Peyer's patch (tissue), 4 donors: ENCODE results near the gene STC2. TPM values are rescaled to one million over a fixed set of nuclear protein-coding genes. Genes with fewer than 3 reads are reported as not detected.
"Not testable (repeated sequence)": the region's sequence is repeated elsewhere in the genome, so short reads cannot be mapped to it uniquely, and the experiment has no call there.

Experiments used
- DNase-seq, 3 donors: peaks; one replicate each; pipeline ENCODE4 v3.0.0-alpha.2; 2017 to 2019
- H3K27ac ChIP-seq, 4 donors: fragments of 200-600 bp; sonication (generic); one replicate each; pipeline ENCODE4 v1.5.1; 2016 to 2019
- H3K27me3 ChIP-seq, 2 donors: fragments of 200-600 bp; sonication (generic); one replicate each; pipeline ENCODE4 v1.5.1; 2019
- H3K36me3 ChIP-seq, 3 donors: fragments of 200-600 bp; sonication (generic); one replicate each; pipeline ENCODE4 v1.5.1; 2016 to 2019
- H3K4me1 ChIP-seq, 4 donors: fragments of 200-600 bp; sonication (generic); one replicate each; pipeline ENCODE4 v1.5.1; 2016 to 2019
- H3K4me3 ChIP-seq, 4 donors: fragments of 200-600 bp; sonication (generic); 1 replicate in 3 of 4; 2 replicates in 1 of 4; pipeline ENCODE4 v1.5.1; 2016 to 2019; ENCODE audit warnings: mild to moderate bottlenecking in 1 of 4
- H3K9me3 ChIP-seq, 4 donors: fragments of 200-600 bp; sonication (generic); one replicate each; pipeline ENCODE4 v1.5.1; 2016 to 2019; ENCODE audit warnings: mild to moderate bottlenecking in 1 of 4
- CTCF ChIP-seq, 6 experiments: fragments of 450-650 bp in 4 of 6; fragments of 200-600 bp in 2 of 6; sonication (generic) in 1 of 6; IDR thresholded peaks; one replicate each; pipeline ENCODE4 v1.5.1; 2017 to 2019; ENCODE audit warnings: antibody characterized with exemption in 6 of 6, mild to moderate bottlenecking in 3 of 6, moderate library complexity in 1 of 6
- POLR2A ChIP-seq, 2 donors: fragments of 450-650 bp; IDR thresholded peaks; one replicate each; pipeline ENCODE4 v1.5.1; 2017; ENCODE audit warnings: antibody characterized with exemption in 2 of 2, mild to moderate bottlenecking in 2 of 2, moderate library complexity in 2 of 2
- total RNA-seq, 4 donors: library from RNA; depleted of rRNA; stranded (reverse); fragments of >200 nt; gene quantifications; one replicate each; pipeline ENCODE4 v1.1.0, GENCODE V29; 2016

STC2 gene
- total RNA-seq, 4 donors from 2014 or later = 0.83 to 3.8 (median 1.7) TPM

GRCh38 chr5:173287086-173287485 lies 41.1 kb downstream of the STC2 start:
- Histone ChIP-seq H3K27me3 (no peaks in the 10 kb centered on the region), H3K36me3 (no peaks in the 10 kb centered on the region), H3K27ac (no peak overlapping the region), H3K4me1 (peaks cover 0 to 5% (median 0%) of the 10 kb centered on the region in 4 donors), H3K4me3 (no peak overlapping the region), H3K9me3 (no peaks in the 10 kb centered on the region)
- TF ChIP-seq POLR2A (IDR thresholded peaks at IDR 0.05) (no peak), CTCF (IDR thresholded peaks at IDR 0.05) (no peak)
- DNase-seq = no peak

GRCh38 chr5:173284343-173284958 lies 43.8 kb downstream of the STC2 start:
- H3K9me3 ChIP-seq, H3K4me3 ChIP-seq, DNase-seq, H3K27ac ChIP-seq, H3K27me3 ChIP-seq, H3K4me1 ChIP-seq, H3K36me3 ChIP-seq: not testable (repeated sequence)

GRCh38 chr5:173283318-173284288 lies 44.6 kb downstream of the STC2 start:
- H3K4me3 ChIP-seq = no peak overlapping the region
- no peaks in the 10 kb centered on the region for H3K9me3 ChIP-seq
- no peaks in the 10 kb centered on the region for H3K36me3 ChIP-seq
- H3K4me1 ChIP-seq = peaks cover 0 to 5% (median 0%) of the 10 kb centered on the region in 4 donors
- peak; percentile 22 to 70 (median 59) for DNase-seq
- TF ChIP-seq CTCF (IDR thresholded peaks at IDR 0.05) = peak in 4 of 6 experiments; percentile 24 to 41 (median 36)
- TF ChIP-seq POLR2A (IDR thresholded peaks at IDR 0.05) = no peak
- H3K27me3 ChIP-seq = no peaks in the 10 kb centered on the region
- H3K27ac ChIP-seq = no peak overlapping the region

- TF ChIP-seq POLR2A (IDR thresholded peaks at IDR 0.05) (no peak), CTCF (IDR thresholded peaks at IDR 0.05) (no peak)
- Histone ChIP-seq H3K4me1 (peaks cover 0 to 5% (median 0%) of the 10 kb centered on the region in 4 donors), H3K9me3 (no peaks in the 10 kb centered on the region), H3K27me3 (no peaks in the 10 kb centered on the region), H3K4me3 (no peak overlapping the region), H3K36me3 (no peaks in the 10 kb centered on the region), H3K27ac (no peak overlapping the region)
- DNase-seq = no peak
Measured at GRCh38 chr5:173282916-173283315, 45.3 kb downstream of the STC2 start.

- no peaks in the 10 kb centered on the region for H3K36me3 ChIP-seq
- no peaks in the 10 kb centered on the region for H3K9me3 ChIP-seq
- H3K27me3 ChIP-seq = no peaks in the 10 kb centered on the region
- H3K27ac ChIP-seq = no peak overlapping the region
- H3K4me1 ChIP-seq = peaks cover 0 to 5% (median 0%) of the 10 kb centered on the region in 4 donors
- TF ChIP-seq POLR2A (IDR thresholded peaks at IDR 0.05) (no peak), CTCF (IDR thresholded peaks at IDR 0.05) (no peak)
- no peak for DNase-seq
- no peak overlapping the region for H3K4me3 ChIP-seq
Measured at GRCh38 chr5:173281910-173282309, 46.3 kb downstream of the STC2 start.

- Histone ChIP-seq H3K36me3 (no peaks in the 10 kb centered on the region), H3K4me1 (peaks cover 0 to 5% (median 0%) of the 10 kb centered on the region in 4 donors), H3K27ac (no peak overlapping the region), H3K4me3 (no peak overlapping the region), H3K27me3 (no peaks in the 10 kb centered on the region), H3K9me3 (no peaks in the 10 kb centered on the region)
- no peak for TF ChIP-seq POLR2A (IDR thresholded peaks at IDR 0.05)
- no peak for TF ChIP-seq CTCF (IDR thresholded peaks at IDR 0.05)
- no peak for DNase-seq
Measured at GRCh38 chr5:173279166-173279565, 49.0 kb downstream of the STC2 start.
